GM12878 (cell line): ENCODE data around the gene MYO15B. TPM values are rescaled to one million over a fixed set of nuclear protein-coding genes. Genes with fewer than 3 reads are reported as not detected.

Experiments used
- ATAC-seq: fragments of 200-7000 bp; cut with Tn5 transposase; 3 replicates; pipeline ENCODE4 v1.9.1; 2020; ENCODE audit warnings: mild to moderate bottlenecking, moderate library complexity
- BruUV-seq: library from RNA; stranded (reverse); fragments of 400-500 nt; replicated peaks from 2 replicates; lab custom pipeline; 2021; lab: Mats Ljungman, UMichigan
- CTCF ChIA-PET: fragments of 300-600 bp; sonication (Branson Sonifier 250); formaldehyde crosslinking; extraction: SDS; loops from one replicate; lab custom pipeline; 2021; ENCODE audit warnings: inconsistent platforms; lab: Yijun Ruan, JAX
- POLR2A ChIA-PET: fragments of 350-600 bp; formaldehyde crosslinking; extraction: SDS; loops from one replicate; lab custom pipeline; 2021; ENCODE audit warnings: inconsistent platforms; lab: Charles Lee
- RAD21 ChIA-PET: fragments of 300-600 bp; sonication (Branson Sonifier 250); formaldehyde crosslinking; loops from one replicate; lab custom pipeline; 2023; ENCODE audit warnings: antibody characterized with exemption; ENCODE audit not compliant: unreplicated experiment; lab: Charles Lee
- SMC1A ChIA-PET: fragments of 300-600 bp; sonication (Branson Sonifier 250); formaldehyde crosslinking; loops from one replicate; lab custom pipeline; 2023; ENCODE audit not compliant: unreplicated experiment, uncharacterized antibody; lab: Charles Lee
- DNase-seq: peaks from one replicate; pipeline ENCODE4 v3.0.0-alpha.2; 2011; ENCODE audit warnings: low read depth, low spot score
- FAIRE-seq: peaks from 3 replicates; lab custom pipeline; 2011; peaks lifted over from hg19 to GRCh38; lab: Jason Lieb, UNC
- H2AFZ ChIP-seq: 2 replicates; pipeline ENCODE4 v1.6.0; 2011; ENCODE audit warnings: low read depth, low read length, control low read depth; ENCODE audit not compliant: control insufficient read depth
- H3K27ac ChIP-seq: 2 replicates; pipeline ENCODE4 v1.5.1; 2011; ENCODE audit warnings: control low read depth; ENCODE audit not compliant: control insufficient read depth, insufficient read depth
- H3K27me3 ChIP-seq, 2 experiments: replicated peaks in 1 of 2; 2 replicates each; pipeline versions ENCODE4 v1.6.0 to v1.6.1; 2011; ENCODE audit warnings: low read length in 1 of 2; ENCODE audit not compliant: control insufficient read depth in 2 of 2, insufficient read depth in 2 of 2
- H3K36me3 ChIP-seq, 2 experiments: 2 replicates each; pipeline ENCODE4 v1.5.1; 2011; ENCODE audit warnings: low read length in 1 of 2; ENCODE audit not compliant: control insufficient read depth in 2 of 2, insufficient read depth in 2 of 2
- H3K4me1 ChIP-seq: 2 replicates; pipeline ENCODE4 v1.6.1; 2011; ENCODE audit warnings: mild to moderate bottlenecking, low read length, moderate library complexity, mixed read lengths; ENCODE audit not compliant: control insufficient read depth, insufficient read depth
- H3K4me2 ChIP-seq: 2 replicates; pipeline ENCODE4 v1.6.0; 2011; ENCODE audit warnings: control low read depth; ENCODE audit not compliant: control insufficient read depth, insufficient read depth
- H3K4me3 ChIP-seq: fragments of 200-600 bp; sonication (generic); 2 replicates; pipeline ENCODE4 v1.5.1; 2016
- H3K79me2 ChIP-seq: 2 replicates; pipeline ENCODE4 v1.6.0; 2011; ENCODE audit warnings: low read length; ENCODE audit not compliant: control insufficient read depth, insufficient read depth
- H3K9ac ChIP-seq: 2 replicates; pipeline ENCODE4 v1.8.0; 2011; ENCODE audit warnings: low read length, control low read depth, mixed read lengths; ENCODE audit not compliant: control insufficient read depth, insufficient read depth
- H3K9me3 ChIP-seq: replicated peaks from 3 replicates; pipeline ENCODE4 v1.5.1; 2011; ENCODE audit warnings: mild to moderate bottlenecking, low read length; ENCODE audit not compliant: control insufficient read depth, insufficient read depth
- H4K20me1 ChIP-seq: 2 replicates; pipeline ENCODE4 v1.6.0; 2011; ENCODE audit not compliant: control insufficient read depth, insufficient read depth
- BMI1 ChIP-seq: fragments of 450-650 bp; IDR thresholded peaks from 2 replicates; pipeline ENCODE4 v1.6.1; 2016; ENCODE audit warnings: mild to moderate bottlenecking, moderate library complexity, borderline replicate concordance
- EGR1 ChIP-seq, 2 experiments: IDR thresholded peaks; 1 replicate in 1 of 2; 2 replicates in 1 of 2; pipeline ENCODE4 v1.6.1; 2011 to 2012; ENCODE audit warnings: low read depth in 2 of 2, low read length in 2 of 2, borderline replicate concordance in 1 of 2, mild to moderate bottlenecking in 1 of 2, moderate library complexity in 1 of 2
- PBX3 ChIP-seq: IDR thresholded peaks from 2 replicates; pipeline ENCODE4 v1.6.1; 2011; ENCODE audit warnings: mild to moderate bottlenecking, low read depth, low read length, moderate library complexity; ENCODE audit not compliant: insufficient replicate concordance
- SRF ChIP-seq, 2 experiments: IDR thresholded peaks; 2 replicates each; pipeline ENCODE4 v1.6.1; 2011; ENCODE audit warnings: low read depth in 2 of 2, low read length in 2 of 2, mild to moderate bottlenecking in 1 of 2, moderate library complexity in 1 of 2
- WGBS: methylation state at CpG from one replicate; pipeline ENCODE4 v1.1.6; 2016; ENCODE audit warnings: low lambda C conversion rate; ENCODE audit not compliant: insufficient replicate concordance, insufficient coverage; ENCODE audit errors: missing lambda C conversion rate; 5-methylcytosine and 5-hydroxymethylcytosine counted together
- in situ Hi-C: fragments of 300-500 bp; cut with MboI; formaldehyde crosslinking; loops from 9 replicates; pipeline ENCODE4 v1.14.3; 2018; ENCODE audit warnings: mixed read lengths
- intact Hi-C: fragments of 100-400 bp; cut with micrococcal nuclease; formaldehyde crosslinking; loops from one replicate; pipeline ENCODE4 v1.14.2; 2022; ENCODE audit not compliant: unreplicated experiment
- polyA plus RNA-seq, 11 experiments: library from polyadenylated mRNA; depleted of rRNA in 4 of 11; unstranded in 6 of 11; stranded (reverse) in 5 of 11; fragments of >200 nt; fragmentation: Nextera tagmentation in 4 of 11; fragmentation: Illumina TruSeq in 1 of 11; extraction: Ambion mirVana in 4 of 11; extraction: Trizol in 1 of 11; gene quantifications; 1 replicate in 1 of 11; 2 replicates in 10 of 11; pipeline versions ENCODE4 v1.2.1 to v1.2.3, GENCODE V29; 2011 to 2016; ENCODE audit warnings: inconsistent platforms in 2 of 11, missing spikeins in 2 of 11, low read depth in 1 of 11
- total RNA-seq, 4 experiments: library from RNA; depleted of rRNA in 3 of 4; stranded (reverse); fragments of >200 nt in 3 of 4; fragmentation: Illumina TruSeq in 1 of 4; extraction: Trizol in 1 of 4; gene quantifications; 2 replicates each; pipeline versions ENCODE4 v1.2.1 to v1.2.3, GENCODE V29; 2013 to 2021

The MYO15B gene
- total and polyA plus RNA-seq, 10 of the 15 experiments (the other 5 are each of a cell fraction or from before 2014, with no cell fraction given) = 0.67 to 15.4 (median 2.3) TPM; not detected in 1

- Histone ChIP-seq H3K4me3 (no peak overlapping the region), H3K9ac (no peak overlapping the region)
Measured at GRCh38 chr17:75570034-75570676, 17.4 kb upstream of the MYO15B start.

More at GRCh38 chr17:75570034-75570676, 17.4 kb upstream of the MYO15B start:
- in situ Hi-C loops (no loop called here), intact Hi-C loops (no loop called here)
- ATAC-seq (no peak), DNase-seq (no peak), FAIRE-seq (no peak)
- no peak overlapping the region for H3K27ac ChIP-seq
- no peaks in the 10 kb centered on the region for H3K36me3 ChIP-seq
- no peaks in the 10 kb centered on the region for H3K27me3 ChIP-seq
- TF ChIP-seq PBX3 (no peak), BMI1 (no peak), SRF (IDR thresholded peaks at IDR 0.05; ENCODE audit: low read depth in 2 of 2, low read length in 2 of 2) (no peak), EGR1 (IDR thresholded peaks at IDR 0.05; ENCODE audit: borderline replicate concordance in 1 of 2, low read depth in 2 of 2, low read length in 2 of 2) (no peak)
- WGBS = 92% methylated on average over 32 of the region's 35 CpGs
- ChIA-PET POLR2A (no interaction called here), SMC1A (no interaction called here), RAD21 (no interaction called here), CTCF (interaction anchor here (1.5 kb wide), 1 partner anchor 64 kb away, joined by 5 read pairs; the partner anchor contains the start of gene SMIM5)
- no peaks in the 10 kb centered on the region for H3K79me2 ChIP-seq
- H2AFZ ChIP-seq = no peak overlapping the region
- peaks cover 21% of the 10 kb centered on the region for H3K4me1 ChIP-seq
- H4K20me1 ChIP-seq = no peaks in the 10 kb centered on the region
- BruUV-seq = no TSS peak
- no peak overlapping the region for H3K4me2 ChIP-seq
- no peaks in the 10 kb centered on the region for H3K9me3 ChIP-seq
